ENCODE measurements around the gene NOTCH1.

The NOTCH1 gene

GRCh38 chr9:136519263-136520052, 26.4 kb downstream of the NOTCH1 start:
- no peak for TF ChIP-seq CTCF (IDR thresholded peaks at IDR 0.05; ENCODE audit: extremely low read depth, missing control alignments)
- no peak for DNase-seq (ENCODE audit: low spot score)

GRCh38 chr9:136518623-136519022, 27.2 kb downstream of the NOTCH1 start:
- no peak for TF ChIP-seq CTCF (IDR thresholded peaks at IDR 0.05; ENCODE audit: extremely low read depth, missing control alignments)
- DNase-seq (ENCODE audit: low spot score), result no peak

- no peak for DNase-seq (ENCODE audit: low spot score)
- no peak for TF ChIP-seq CTCF (IDR thresholded peaks at IDR 0.05; ENCODE audit: extremely low read depth, missing control alignments)
Observed at GRCh38 chr9:136517950-136518349, 27.9 kb downstream of the NOTCH1 start.

DNA sequence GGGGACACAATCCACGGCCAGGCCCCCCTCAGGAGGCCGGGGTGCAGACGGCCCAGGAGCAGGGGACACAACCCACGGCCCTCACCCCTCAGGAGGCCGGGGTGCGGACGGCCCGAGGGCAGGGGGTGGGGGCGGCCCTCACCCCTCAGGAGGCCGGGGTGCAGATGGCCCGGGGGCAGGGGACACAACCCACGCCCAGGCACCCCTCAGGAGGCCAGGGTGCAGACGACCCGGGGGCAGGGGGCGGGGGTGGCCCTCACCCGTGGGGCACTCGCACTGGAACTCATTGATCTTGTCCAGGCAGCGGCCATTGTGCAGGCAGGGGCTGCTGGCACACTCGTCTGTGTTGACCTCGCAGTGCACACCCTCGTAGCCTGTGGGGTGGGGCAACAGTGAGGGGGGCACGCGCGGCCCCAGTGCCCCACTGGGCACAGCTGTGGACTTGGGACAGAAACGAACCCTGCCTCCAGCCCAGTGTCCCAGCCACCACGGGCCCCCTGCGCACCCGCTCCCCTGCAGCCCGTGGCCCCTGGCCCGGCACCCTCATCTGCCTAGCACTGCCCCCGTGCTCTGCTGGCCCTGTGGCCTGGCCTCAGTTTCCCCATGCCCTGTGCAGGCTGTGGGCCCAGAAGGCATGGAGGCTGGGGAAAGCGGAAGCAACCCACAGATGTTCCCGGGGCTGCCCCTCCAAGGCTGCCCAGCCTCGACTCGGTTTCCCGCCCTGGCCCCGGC, 28.7 kb downstream of the NOTCH1 start:
- DNase-seq (ENCODE audit: low spot score), result no peak
- no peak for TF ChIP-seq CTCF (IDR thresholded peaks at IDR 0.05; ENCODE audit: extremely low read depth, missing control alignments)

DNA sequence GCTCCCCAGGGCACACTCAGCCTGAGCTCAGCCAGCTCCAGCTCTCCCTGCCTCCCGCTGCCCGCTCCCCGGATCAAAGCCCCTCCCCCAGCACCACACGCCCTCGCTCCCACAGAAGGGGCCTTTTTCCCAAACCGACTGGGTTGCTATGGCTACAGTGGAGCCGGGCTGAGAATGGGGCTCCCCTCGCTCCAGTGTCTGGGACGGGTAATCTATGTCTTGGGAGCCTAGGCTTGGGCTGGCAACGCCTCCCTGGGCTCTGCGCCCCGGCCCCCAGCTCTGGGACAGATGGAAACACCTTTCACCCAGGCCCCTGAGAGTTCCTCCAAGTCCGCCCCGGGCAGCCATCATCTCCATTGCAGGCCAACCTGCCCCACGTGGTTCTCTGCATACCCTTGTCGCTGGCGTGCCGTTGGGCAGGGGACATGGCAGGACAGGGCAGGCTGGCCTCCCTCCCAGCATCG, 29.6 kb downstream of the NOTCH1 start:
- no peak for TF ChIP-seq CTCF (IDR thresholded peaks at IDR 0.05; ENCODE audit: extremely low read depth, missing control alignments)
- DNase-seq (ENCODE audit: low spot score), result no peak

- TF ChIP-seq CTCF (IDR thresholded peaks at IDR 0.05; ENCODE audit: extremely low read depth, missing control alignments), result no peak
- DNase-seq (ENCODE audit: low spot score), result no peak
Observed at GRCh38 chr9:136515276-136515675, 30.6 kb downstream of the NOTCH1 start.

DNA sequence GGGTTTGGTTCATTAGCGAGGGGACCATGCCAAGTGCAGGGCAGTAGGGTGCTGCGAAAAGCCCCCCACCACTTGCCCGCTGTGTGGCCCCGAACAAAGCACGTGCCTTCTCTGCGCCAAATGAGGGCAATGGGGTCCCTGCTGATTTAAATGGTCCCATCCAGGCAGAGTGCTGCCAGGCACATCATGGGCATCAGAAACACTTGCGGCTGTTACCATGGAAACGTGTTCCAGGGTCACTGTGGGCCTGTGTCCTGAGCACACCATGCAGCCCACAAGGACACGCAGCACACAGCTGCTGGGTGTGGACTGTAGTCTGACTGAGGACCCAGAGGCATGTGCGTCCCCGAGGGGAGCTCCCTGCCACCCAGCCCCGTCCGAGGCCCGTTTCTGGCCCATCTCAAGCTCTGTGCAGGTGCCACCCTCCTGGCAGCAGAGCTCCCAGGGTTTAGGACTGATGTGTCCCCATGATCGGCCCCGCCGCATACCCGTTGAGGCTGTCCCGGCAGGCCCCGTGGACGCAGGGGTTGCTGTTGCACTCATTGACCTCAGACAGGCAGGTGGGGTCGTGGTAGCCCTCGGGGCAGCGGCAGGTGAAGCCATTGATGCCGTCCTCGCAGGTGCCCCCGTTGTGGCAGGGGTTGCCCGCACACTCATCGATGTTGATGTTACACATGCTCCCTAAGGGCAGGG, 31.7 kb downstream of the NOTCH1 start:
- no peak for TF ChIP-seq CTCF (IDR thresholded peaks at IDR 0.05; ENCODE audit: extremely low read depth, missing control alignments)
- no peak for DNase-seq (ENCODE audit: low spot score)

Measured in GM20000 (cell line).